Glutamatergic neuron (in vitro differentiated cells): ENCODE measurements around the gene GTF2A1. TPM values are rescaled to one million over a fixed set of nuclear protein-coding genes. Genes with fewer than 3 reads are reported as not detected.
"Not testable (repeated sequence)": the region's sequence is repeated elsewhere in the genome, so short reads cannot be mapped to it uniquely, and the experiment has no call there.

ENCODE experiments used
- DNase-seq: peaks from one replicate; pipeline ENCODE4 v3.0.0; 2022
- H3K27ac Mint-ChIP-seq: one replicate; pipeline ENCODE4 v1.8.0; 2020; ENCODE audit warnings: mild to moderate bottlenecking, mixed read lengths, inconsistent platforms; ENCODE audit not compliant: unreplicated experiment
- H3K27me3 Mint-ChIP-seq: one replicate; pipeline ENCODE4 v1.8.0; 2020; ENCODE audit warnings: mild to moderate bottlenecking, moderate library complexity, mixed read lengths, inconsistent platforms; ENCODE audit not compliant: unreplicated experiment
- H3K36me3 Mint-ChIP-seq: one replicate; pipeline ENCODE4 v1.8.0; 2020; ENCODE audit warnings: mild to moderate bottlenecking, mixed read lengths, inconsistent platforms; ENCODE audit not compliant: unreplicated experiment
- H3K4me1 Mint-ChIP-seq: one replicate; pipeline ENCODE4 v1.8.0; 2020; ENCODE audit warnings: mild to moderate bottlenecking, low read depth, mixed read lengths, inconsistent platforms; ENCODE audit not compliant: unreplicated experiment
- H3K4me3 Mint-ChIP-seq: one replicate; pipeline ENCODE4 v1.8.0; 2020; ENCODE audit warnings: mild to moderate bottlenecking, mixed read lengths, inconsistent platforms; ENCODE audit not compliant: unreplicated experiment
- H3K9me3 Mint-ChIP-seq: one replicate; pipeline ENCODE4 v1.8.0; 2020; ENCODE audit warnings: mild to moderate bottlenecking, moderate library complexity, mixed read lengths, inconsistent platforms; ENCODE audit not compliant: unreplicated experiment
- CTCF ChIP-seq: fragments of 200-600 bp; sonication (generic); IDR thresholded peaks from one replicate; pipeline ENCODE4 v1.5.0; 2021; ENCODE audit not compliant: partially characterized antibody, unreplicated experiment
- total RNA-seq: library from RNA; stranded (reverse); fragmentation: NEBNext Ultra II Directional; extraction: Animal tissue kit (Norgen Biotek cat#: 25700); gene quantifications from one replicate; pipeline ENCODE4 v1.2.1, GENCODE V29; 2021; ENCODE audit not compliant: unreplicated experiment

GTF2A1 gene
- total RNA-seq, 1 donor from 2014 or later = 62.3 TPM

- peaks cover 5% of the 10 kb centered on the region for H3K27me3 Mint-ChIP-seq
- H3K4me3 Mint-ChIP-seq = no peak overlapping the region
- H3K9me3 Mint-ChIP-seq = peaks cover 16% of the 10 kb centered on the region
- no peak for TF ChIP-seq CTCF
- no peaks in the 10 kb centered on the region for H3K4me1 Mint-ChIP-seq
- DNase-seq = no peak
- peaks cover 26% of the 10 kb centered on the region for H3K36me3 Mint-ChIP-seq
- H3K27ac Mint-ChIP-seq = no peak overlapping the region
Measured at GRCh38 chr14:81243499-81243898, 22.7 kb upstream of the GTF2A1 start.

GRCh38 chr14:81236849-81237248 is 16.1 kb upstream of the GTF2A1 start:
- not testable (repeated sequence) for H3K4me1 Mint-ChIP-seq, H3K27me3 Mint-ChIP-seq, H3K36me3 Mint-ChIP-seq, H3K4me3 Mint-ChIP-seq, H3K9me3 Mint-ChIP-seq, DNase-seq, H3K27ac Mint-ChIP-seq

GRCh38 chr14:81236138-81236537 is 15.4 kb upstream of the GTF2A1 start:
- no peaks in the 10 kb centered on the region for H3K36me3 Mint-ChIP-seq
- no peak for TF ChIP-seq CTCF
- H3K9me3 Mint-ChIP-seq = no peaks in the 10 kb centered on the region
- H3K4me3 Mint-ChIP-seq = no peak overlapping the region
- no peak overlapping the region for H3K27ac Mint-ChIP-seq
- H3K27me3 Mint-ChIP-seq = peaks cover 3% of the 10 kb centered on the region
- DNase-seq = no peak
- H3K4me1 Mint-ChIP-seq = no peaks in the 10 kb centered on the region

- H3K27ac Mint-ChIP-seq = no peak overlapping the region
Measured at GRCh38 chr14:81235096-81235495, 14.3 kb upstream of the GTF2A1 start.

GRCh38 chr14:81234278-81234677 is 13.5 kb upstream of the GTF2A1 start:
- no peak overlapping the region for H3K4me3 Mint-ChIP-seq
- no peaks in the 10 kb centered on the region for H3K9me3 Mint-ChIP-seq
- H3K27me3 Mint-ChIP-seq = peaks cover 3% of the 10 kb centered on the region
- no peak for TF ChIP-seq CTCF
- no peak overlapping the region for H3K27ac Mint-ChIP-seq
- no peaks in the 10 kb centered on the region for H3K4me1 Mint-ChIP-seq
- H3K36me3 Mint-ChIP-seq = no peaks in the 10 kb centered on the region
- DNase-seq = no peak

More at GRCh38 chr14:81235096-81235495, 14.3 kb upstream of the GTF2A1 start:
- no peaks in the 10 kb centered on the region for H3K4me1 Mint-ChIP-seq
- TF ChIP-seq CTCF = no peak
- H3K4me3 Mint-ChIP-seq = no peak overlapping the region
- H3K27me3 Mint-ChIP-seq = peaks cover 3% of the 10 kb centered on the region
- no peak for DNase-seq
- no peaks in the 10 kb centered on the region for H3K36me3 Mint-ChIP-seq
- no peaks in the 10 kb centered on the region for H3K9me3 Mint-ChIP-seq

GRCh38 chr14:81233615-81234014 is 12.9 kb upstream of the GTF2A1 start:
- Mint-ChIP-seq H3K36me3 (no peaks in the 10 kb centered on the region), H3K27me3 (peaks cover 3% of the 10 kb centered on the region), H3K4me1 (no peaks in the 10 kb centered on the region), H3K27ac (no peak overlapping the region), H3K4me3 (no peak overlapping the region), H3K9me3 (no peaks in the 10 kb centered on the region)
- no peak for TF ChIP-seq CTCF
- no peak for DNase-seq
